OCI-LY3 (cell line): Measurements from ENCODE around the gene VWC2L.

Experiments used
- CTCF ChIP-seq: fragments of 200-600, 300-600 bp; sonication (generic); IDR thresholded peaks from 2 replicates; pipeline ENCODE4 v1.5.1; 2014; ENCODE audit warnings: antibody characterized with exemption, low read length, low read depth
- EZH2phosphoT487 ChIP-seq: fragments of 200-600 bp; shearing (Covaris generic); IDR thresholded peaks from 2 replicates; pipeline ENCODE4 v1.6.1; 2018; ENCODE audit warnings: antibody characterized with exemption, mixed run types, low read depth

- no peak for TF ChIP-seq CTCF
- TF ChIP-seq EZH2phosphoT487, result no peak
Observed at GRCh38 chr2:214469728-214470127, 58.9 kb downstream of the VWC2L start.
